NCI-H82 treated with DMSO at 0.1 percent for 48 hours (cell line): ENCODE data around the gene F2R.
"Not testable (repeated sequence)": the region's sequence is repeated elsewhere in the genome, so short reads cannot be mapped to it uniquely, and the experiment has no call there.

Source experiments
- DNase-seq: peaks from one replicate; lab custom pipeline; 2025; ENCODE audit not compliant: unreplicated experiment; lab: John Stamatoyannopoulos, UW

Gene F2R

GRCh38 chr5:76715736-76716455 is at the start of gene F2R:
Gene F2R, plus strand, starts transcription at chr5:76716126. Its CDS starts 182 bp downstream, at chr5:76716308.
- DNase-seq: no peak

GRCh38 chr5:76667495-76667894 is 48.4 kb upstream of the F2R start:
- DNase-seq: no peak

GRCh38 chr5:76669245-76669644 is 46.7 kb upstream of the F2R start:
- no peak for DNase-seq

GRCh38 chr5:76670508-76670907 is 45.4 kb upstream of the F2R start:
- DNase-seq: no peak

- DNase-seq: no peak
Observed at GRCh38 chr5:76672242-76672641, 43.7 kb upstream of the F2R start.

GRCh38 chr5:76673125-76673524 is 42.8 kb upstream of the F2R start:
- no peak for DNase-seq

- DNase-seq: no peak
Observed at GRCh38 chr5:76674330-76675066, 41.4 kb upstream of the F2R start.

GRCh38 chr5:76675364-76675763 is 40.6 kb upstream of the F2R start:
- no peak for DNase-seq

- no peak for DNase-seq
Observed at GRCh38 chr5:76677849-76678472, 38.0 kb upstream of the F2R start.

- DNase-seq: no peak
Observed at GRCh38 chr5:76679231-76679630, 36.7 kb upstream of the F2R start.

- not testable (repeated sequence) for DNase-seq
Observed at GRCh38 chr5:76680826-76681225, 35.1 kb upstream of the F2R start.

- DNase-seq: no peak
Observed at GRCh38 chr5:76681287-76681686, 34.6 kb upstream of the F2R start.

GRCh38 chr5:76682387-76682786 is 33.5 kb upstream of the F2R start:
- DNase-seq: no peak

GRCh38 chr5:76683816-76684731 is 31.9 kb upstream of the F2R start:
- no peak for DNase-seq

- DNase-seq: no peak
Observed at GRCh38 chr5:76684756-76685519, 31.0 kb upstream of the F2R start.

- DNase-seq: no peak
Observed at GRCh38 chr5:76685704-76686103, 30.2 kb upstream of the F2R start.

- no peak for DNase-seq
Observed at GRCh38 chr5:76688212-76688611, 27.7 kb upstream of the F2R start.

- DNase-seq: no peak
Observed at GRCh38 chr5:76688836-76689235, 27.1 kb upstream of the F2R start.

GRCh38 chr5:76689321-76690036 is 26.4 kb upstream of the F2R start:
- DNase-seq: no peak
